Activated CD4-positive, alpha-beta T cell treated with anti-CD3 and anti-CD28 coated beads, Interleukin-2, amount 10 ng/mL, durations not matched to agents 7 days and 5 days (primary cell): ENCODE measurements around the gene IL17RC. TPM values are rescaled to one million over a fixed set of nuclear protein-coding genes. Genes with fewer than 3 reads are reported as not detected.
"Not testable (repeated sequence)": the region's sequence is repeated elsewhere in the genome, so short reads cannot be mapped to it uniquely, and the experiment has no call there.

Experiments used
- CTCF ChIA-PET: fragments of 350-600 bp; sonication (Branson Sonifier 250); formaldehyde crosslinking; loops from one replicate; lab custom pipeline; 2021; ENCODE audit warnings: antibody characterized with exemption; lab: Charles Lee
- POLR2A ChIA-PET: fragments of 350-600 bp; sonication (Branson Sonifier 250); formaldehyde crosslinking; loops from one replicate; lab custom pipeline; 2021; ENCODE audit warnings: antibody characterized with exemption; lab: Charles Lee
- DNase-seq: peaks from one replicate; pipeline ENCODE4 v3.0.0-alpha.2; 2020
- H3K27ac Mint-ChIP-seq: one replicate; pipeline ENCODE4 v1.8.0; 2021; ENCODE audit warnings: mild to moderate bottlenecking, moderate library complexity, mixed read lengths
- H3K27me3 Mint-ChIP-seq: one replicate; pipeline ENCODE4 v1.8.0; 2021; ENCODE audit warnings: mixed read lengths
- H3K36me3 Mint-ChIP-seq: one replicate; pipeline ENCODE4 v1.8.0; 2021; ENCODE audit warnings: low read depth, mixed read lengths
- H3K4me1 Mint-ChIP-seq: one replicate; pipeline ENCODE4 v1.8.0; 2021; ENCODE audit warnings: mixed read lengths
- H3K4me3 Mint-ChIP-seq: one replicate; pipeline ENCODE4 v1.8.0; 2021; ENCODE audit warnings: mild to moderate bottlenecking, moderate library complexity, mixed read lengths
- H3K9me3 Mint-ChIP-seq: one replicate; pipeline ENCODE4 v1.8.0; 2021; ENCODE audit warnings: mixed read lengths
- total RNA-seq, 2 experiments: library from RNA; stranded (reverse); gene quantifications; one replicate each; pipeline ENCODE4 v1.2.3, GENCODE V29; 2021

IL17RC gene, protein sequence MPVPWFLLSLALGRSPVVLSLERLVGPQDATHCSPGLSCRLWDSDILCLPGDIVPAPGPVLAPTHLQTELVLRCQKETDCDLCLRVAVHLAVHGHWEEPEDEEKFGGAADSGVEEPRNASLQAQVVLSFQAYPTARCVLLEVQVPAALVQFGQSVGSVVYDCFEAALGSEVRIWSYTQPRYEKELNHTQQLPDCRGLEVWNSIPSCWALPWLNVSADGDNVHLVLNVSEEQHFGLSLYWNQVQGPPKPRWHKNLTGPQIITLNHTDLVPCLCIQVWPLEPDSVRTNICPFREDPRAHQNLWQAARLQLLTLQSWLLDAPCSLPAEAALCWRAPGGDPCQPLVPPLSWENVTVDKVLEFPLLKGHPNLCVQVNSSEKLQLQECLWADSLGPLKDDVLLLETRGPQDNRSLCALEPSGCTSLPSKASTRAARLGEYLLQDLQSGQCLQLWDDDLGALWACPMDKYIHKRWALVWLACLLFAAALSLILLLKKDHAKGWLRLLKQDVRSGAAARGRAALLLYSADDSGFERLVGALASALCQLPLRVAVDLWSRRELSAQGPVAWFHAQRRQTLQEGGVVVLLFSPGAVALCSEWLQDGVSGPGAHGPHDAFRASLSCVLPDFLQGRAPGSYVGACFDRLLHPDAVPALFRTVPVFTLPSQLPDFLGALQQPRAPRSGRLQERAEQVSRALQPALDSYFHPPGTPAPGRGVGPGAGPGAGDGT
- under 1 TPM; 0.32 to 0.52 TPM for total RNA-seq

DNA sequence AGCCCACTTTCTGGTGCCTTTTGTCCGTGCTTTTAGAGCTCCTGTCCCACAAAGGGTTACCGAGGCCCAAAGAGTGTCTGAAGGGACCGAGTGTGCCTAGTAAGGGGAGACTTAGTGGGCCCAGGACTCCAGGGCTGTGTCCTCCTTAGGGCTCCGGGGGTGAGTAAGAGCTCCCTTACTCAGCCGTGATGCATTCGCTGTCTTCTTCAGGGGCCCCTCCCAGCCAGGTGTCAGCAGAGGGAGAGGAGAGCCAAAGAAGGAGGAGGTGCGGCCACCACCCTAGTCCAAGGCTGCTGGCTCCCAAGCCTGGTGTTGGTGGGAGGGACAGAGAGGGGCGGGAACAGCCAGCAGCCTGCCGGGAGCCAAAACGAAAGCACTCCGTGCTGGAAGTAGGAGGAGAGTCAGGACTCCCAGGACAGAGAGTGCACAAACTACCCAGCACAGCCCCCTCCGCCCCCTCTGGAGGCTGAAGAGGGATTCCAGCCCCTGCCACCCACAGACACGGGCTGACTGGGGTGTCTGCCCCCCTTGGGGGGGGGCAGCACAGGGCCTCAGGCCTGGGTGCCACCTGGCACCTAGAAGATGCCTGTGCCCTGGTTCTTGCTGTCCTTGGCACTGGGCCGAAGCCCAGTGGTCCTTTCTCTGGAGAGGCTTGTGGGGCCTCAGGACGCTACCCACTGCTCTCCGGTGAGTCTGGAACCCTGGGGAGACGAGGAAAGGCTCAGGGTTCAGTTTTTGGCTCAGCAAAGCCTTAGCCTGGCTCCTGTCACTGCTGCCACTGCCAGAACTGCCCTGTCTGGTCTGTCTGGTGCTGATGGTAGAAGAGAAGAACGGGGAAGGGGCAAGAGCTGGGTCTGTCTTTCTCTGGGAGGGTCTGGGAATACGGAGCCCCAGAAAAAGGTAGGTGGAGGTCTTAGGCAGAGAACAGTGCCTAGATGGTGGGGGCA is at the start of gene IL17RC:
IL17RC (plus strand) TSS at position 365 of the 947 bp plus-strand sequence; CDS start at position 583, 218 bp downstream.
- Mint-ChIP-seq H3K4me1 (peaks cover 16% of the 10 kb centered on the region), H3K27ac (peak within 1 kb of the TSS; percentile 74), H3K27me3 (peaks cover 6% of the 10 kb centered on the region), H3K4me3 (peak within 1 kb of the TSS; percentile 64), H3K9me3 (no peaks in the 10 kb centered on the region), H3K36me3 (no peaks in the 10 kb centered on the region)
- ChIA-PET POLR2A (no interaction called here), CTCF (interaction anchor here (1.0 to 3.7 kb wide), 4 partner anchors 9 to 109 kb away, joined by 3 to 20 read pairs (median 11); partner anchors contain the start of genes CRELD1 and IL17RE)
- DNase-seq = peak; percentile 25

DNA sequence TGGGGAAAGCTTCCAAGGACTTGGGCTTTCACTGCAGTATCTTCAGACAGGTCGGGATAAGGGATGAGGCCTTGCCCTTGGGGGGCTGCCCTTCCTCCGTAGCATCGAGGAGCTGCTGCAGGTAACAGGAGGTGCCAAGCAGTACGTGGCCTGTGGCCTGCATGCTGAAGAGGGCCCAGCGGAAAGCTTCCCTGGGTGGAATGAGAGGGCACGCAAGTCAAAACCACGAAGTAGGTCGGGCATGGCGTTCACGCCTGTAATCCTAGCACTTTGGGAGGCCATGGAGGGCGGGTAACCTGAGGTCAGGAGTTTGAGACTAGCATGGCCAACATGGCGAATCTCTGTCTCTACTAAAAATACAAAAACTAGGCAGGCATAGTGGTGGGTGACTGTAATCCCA is 49.8 kb upstream of the IL17RC start:
- CTCF ChIA-PET = interaction anchor here (1.0 kb wide), 2 partner anchors 12 to 24 kb away, joined by 3 read pairs; no protein-coding TSS in a partner anchor
- peaks cover 3% of the 10 kb centered on the region for H3K27me3 Mint-ChIP-seq
- no peaks in the 10 kb centered on the region for H3K36me3 Mint-ChIP-seq
- no peak overlapping the region for H3K4me3 Mint-ChIP-seq
- H3K4me1 Mint-ChIP-seq = peaks cover 3% of the 10 kb centered on the region
- no peak overlapping the region for H3K27ac Mint-ChIP-seq
- no peaks in the 10 kb centered on the region for H3K9me3 Mint-ChIP-seq
- no peak for DNase-seq
- POLR2A ChIA-PET = interaction anchor here (0.6 kb wide), 1 partner anchor 30 kb away, joined by 3 read pairs; no protein-coding TSS in a partner anchor

DNA sequence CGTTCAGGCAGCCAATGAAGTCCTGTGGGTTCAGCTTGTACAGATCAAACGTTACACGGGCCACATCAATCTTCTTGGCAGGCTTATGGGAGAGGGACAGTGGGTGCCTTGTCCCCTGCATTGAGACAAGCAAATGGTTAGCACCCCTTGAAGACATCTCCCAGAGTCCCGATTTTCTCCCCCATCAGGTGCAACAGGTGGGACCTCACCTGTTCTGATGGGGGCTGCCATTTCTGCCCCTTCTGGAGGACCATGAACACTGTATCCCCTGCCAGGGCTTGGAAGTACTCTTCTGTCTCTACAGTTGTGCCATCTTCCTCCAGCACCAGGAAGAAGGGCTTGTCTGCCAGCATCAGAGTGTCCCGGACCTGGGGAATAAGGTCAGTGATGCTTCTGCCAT is 46.9 kb upstream of the IL17RC start:
- Mint-ChIP-seq H3K36me3 (no peaks in the 10 kb centered on the region), H3K9me3 (no peaks in the 10 kb centered on the region), H3K27me3 (no peaks in the 10 kb centered on the region), H3K4me3 (no peak overlapping the region), H3K4me1 (no peaks in the 10 kb centered on the region), H3K27ac (no peak overlapping the region)
- CTCF ChIA-PET = interaction anchor here (0.5 to 1.2 kb wide), 3 partner anchors 10 to 114 kb away, joined by 3 to 5 read pairs (median 4); partner anchors contain the start of genes CIDEC and JAGN1
- POLR2A ChIA-PET = no interaction called here
- DNase-seq = no peak

DNA sequence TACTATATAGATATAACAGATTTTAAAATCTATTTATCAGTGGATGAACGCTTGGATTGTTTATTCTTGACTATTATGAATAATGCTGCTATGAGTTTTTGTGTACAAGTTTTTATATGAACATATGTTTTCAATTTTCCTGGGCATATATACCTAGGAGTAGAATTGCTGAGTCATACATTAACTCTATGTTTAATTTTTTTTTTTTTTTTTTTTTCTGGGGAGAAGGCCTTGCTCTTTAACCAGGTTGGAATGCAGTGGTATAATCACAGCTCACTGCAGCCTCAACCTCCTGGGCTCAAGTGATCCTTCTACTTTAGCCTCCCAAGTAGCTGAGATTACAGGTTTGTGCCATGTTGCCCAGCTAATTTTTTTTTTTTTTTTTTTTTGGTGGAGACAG is 45.9 kb upstream of the IL17RC start:
- Mint-ChIP-seq H3K4me1 (no peaks in the 10 kb centered on the region), H3K27me3 (no peaks in the 10 kb centered on the region), H3K9me3 (no peaks in the 10 kb centered on the region), H3K4me3 (no peak overlapping the region), H3K27ac (no peak overlapping the region), H3K36me3 (no peaks in the 10 kb centered on the region)
- CTCF ChIA-PET = interaction anchor here (1.0 to 1.2 kb wide), 3 partner anchors 9 to 20 kb away, joined by 3 to 4 read pairs (median 3); partner anchors contain the start of genes CIDEC and JAGN1
- POLR2A ChIA-PET = interaction anchor here (0.5 kb wide), 1 partner anchor 260 kb away, joined by 3 read pairs; no protein-coding TSS in a partner anchor
- no peak for DNase-seq

DNA sequence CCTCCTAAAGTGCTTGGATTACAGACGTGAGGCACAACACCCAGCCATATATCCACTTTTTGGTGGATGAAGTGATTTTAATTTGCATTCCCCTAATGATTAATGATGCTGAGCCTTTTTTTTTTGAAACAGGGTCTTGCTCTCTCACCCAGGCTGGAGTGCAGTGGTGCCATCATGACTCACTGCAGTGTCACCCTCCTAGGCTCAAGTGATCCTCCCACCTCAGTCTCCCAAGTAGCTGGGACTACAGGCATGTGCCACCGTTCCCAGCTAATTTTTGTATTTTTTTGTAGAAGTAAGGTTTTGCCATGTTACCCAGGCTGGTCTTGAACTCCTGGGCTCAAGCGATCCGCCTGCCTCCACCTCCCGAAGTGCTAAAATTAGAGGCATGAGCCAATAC is 44.8 kb upstream of the IL17RC start:
- CTCF ChIA-PET, H3K27me3 Mint-ChIP-seq, H3K4me3 Mint-ChIP-seq, H3K9me3 Mint-ChIP-seq, POLR2A ChIA-PET, H3K27ac Mint-ChIP-seq, DNase-seq, H3K36me3 Mint-ChIP-seq, H3K4me1 Mint-ChIP-seq: not testable (repeated sequence)

DNA sequence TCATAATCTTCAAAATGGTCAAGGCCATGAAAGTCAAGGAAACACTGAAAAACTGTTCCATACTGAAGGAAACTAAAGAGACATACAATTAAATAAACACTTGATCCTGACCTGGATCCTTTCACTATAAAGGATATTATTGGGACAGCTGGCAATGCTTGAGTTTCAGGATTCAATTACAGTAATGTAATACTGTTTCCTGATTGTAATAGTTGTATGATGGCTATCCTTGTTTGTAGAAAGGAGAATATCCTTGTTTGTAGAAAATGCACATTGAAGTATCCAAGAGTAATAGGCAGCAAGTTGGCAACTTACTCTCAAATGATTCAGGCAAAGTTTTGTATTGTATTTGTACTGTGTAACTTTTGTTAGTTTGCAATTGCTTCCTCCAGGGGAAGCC is 41.5 kb upstream of the IL17RC start:
- ChIA-PET POLR2A (no interaction called here), CTCF (interaction anchor here (1.2 kb wide), 1 partner anchor 27 kb away, joined by 3 read pairs; the partner anchor contains the start of gene IL17RE)
- H3K36me3 Mint-ChIP-seq = no peaks in the 10 kb centered on the region
- H3K27me3 Mint-ChIP-seq = peaks cover 4% of the 10 kb centered on the region
- no peak for DNase-seq
- no peak overlapping the region for H3K27ac Mint-ChIP-seq
- H3K4me1 Mint-ChIP-seq = no peaks in the 10 kb centered on the region
- no peaks in the 10 kb centered on the region for H3K9me3 Mint-ChIP-seq
- no peak overlapping the region for H3K4me3 Mint-ChIP-seq

DNA sequence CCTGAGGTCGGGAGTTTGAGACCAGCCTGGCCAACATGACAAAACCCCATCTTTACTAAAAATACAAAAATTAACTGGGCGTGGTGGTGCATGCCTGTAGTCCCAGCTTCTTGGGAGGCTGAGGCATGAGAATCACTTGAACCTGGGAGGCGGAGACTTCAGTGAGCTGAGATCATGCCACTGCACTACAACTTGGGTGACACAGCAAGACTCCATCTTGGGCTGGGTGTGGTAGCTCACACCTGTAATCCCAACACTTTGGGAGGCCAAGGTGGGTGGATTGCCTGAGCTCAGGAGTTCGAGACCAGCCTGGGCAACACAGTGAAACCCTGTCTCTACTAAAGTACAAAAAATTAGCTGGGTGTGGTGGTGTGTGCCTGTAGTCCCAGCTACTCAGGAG is 40.6 kb upstream of the IL17RC start:
- H3K27me3 Mint-ChIP-seq, H3K27ac Mint-ChIP-seq, H3K9me3 Mint-ChIP-seq, H3K4me1 Mint-ChIP-seq, DNase-seq, H3K4me3 Mint-ChIP-seq, POLR2A ChIA-PET, CTCF ChIA-PET, H3K36me3 Mint-ChIP-seq: not testable (repeated sequence)

DNA sequence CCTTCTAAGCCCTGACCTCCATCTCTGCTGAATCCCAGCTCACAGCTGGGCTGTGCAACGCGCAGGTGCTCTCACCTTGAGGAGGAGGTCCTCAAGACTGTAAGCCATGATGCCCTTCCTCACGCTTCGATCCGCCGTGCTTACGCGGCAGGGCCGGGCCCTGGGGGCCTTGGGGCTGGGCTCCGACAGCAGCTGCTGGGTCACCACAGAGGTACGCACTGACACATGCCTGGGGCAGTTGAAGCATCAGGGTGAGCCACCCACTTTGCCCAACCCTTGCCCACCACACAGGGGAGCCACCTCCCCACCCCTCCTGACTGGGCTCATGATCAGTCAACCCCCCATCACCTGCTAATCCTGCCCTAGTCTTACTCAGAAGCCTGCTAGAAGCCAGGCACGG is 39.9 kb upstream of the IL17RC start:
- Mint-ChIP-seq H3K27me3 (peaks cover 4% of the 10 kb centered on the region), H3K36me3 (no peaks in the 10 kb centered on the region), H3K4me3 (no peak overlapping the region), H3K4me1 (no peaks in the 10 kb centered on the region), H3K27ac (no peak overlapping the region), H3K9me3 (no peaks in the 10 kb centered on the region)
- CTCF ChIA-PET = no interaction called here
- POLR2A ChIA-PET = no interaction called here
- DNase-seq = no peak

DNA sequence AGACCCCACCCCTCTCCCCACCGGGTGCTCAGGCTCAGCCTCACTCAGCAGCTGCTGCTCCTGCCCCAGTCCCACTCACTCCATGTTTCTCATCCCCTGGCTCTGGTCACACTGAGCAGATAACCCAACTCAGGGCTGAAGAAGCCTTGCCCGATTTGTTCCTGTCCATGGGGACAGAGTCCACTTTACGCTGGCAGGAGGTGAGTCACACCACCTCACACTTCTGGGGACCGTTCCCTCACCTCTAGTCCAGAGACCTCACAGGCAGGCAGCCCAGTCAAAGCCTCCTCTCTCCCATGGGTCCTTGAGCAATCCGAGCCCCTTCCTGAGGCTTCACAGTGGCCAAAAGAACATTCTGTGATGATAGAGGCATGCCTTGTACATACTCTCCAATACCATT is 38.2 kb upstream of the IL17RC start:
- H3K36me3 Mint-ChIP-seq = no peaks in the 10 kb centered on the region
- no peak overlapping the region for H3K27ac Mint-ChIP-seq
- H3K4me1 Mint-ChIP-seq = no peaks in the 10 kb centered on the region
- ChIA-PET POLR2A (no interaction called here), CTCF (interaction anchor here (0.7 to 0.8 kb wide), 2 partner anchors 12 to 23 kb away, joined by 3 read pairs; no protein-coding TSS in a partner anchor)
- H3K27me3 Mint-ChIP-seq = peaks cover 4% of the 10 kb centered on the region
- no peak for DNase-seq
- no peak overlapping the region for H3K4me3 Mint-ChIP-seq
- H3K9me3 Mint-ChIP-seq = no peaks in the 10 kb centered on the region

DNA sequence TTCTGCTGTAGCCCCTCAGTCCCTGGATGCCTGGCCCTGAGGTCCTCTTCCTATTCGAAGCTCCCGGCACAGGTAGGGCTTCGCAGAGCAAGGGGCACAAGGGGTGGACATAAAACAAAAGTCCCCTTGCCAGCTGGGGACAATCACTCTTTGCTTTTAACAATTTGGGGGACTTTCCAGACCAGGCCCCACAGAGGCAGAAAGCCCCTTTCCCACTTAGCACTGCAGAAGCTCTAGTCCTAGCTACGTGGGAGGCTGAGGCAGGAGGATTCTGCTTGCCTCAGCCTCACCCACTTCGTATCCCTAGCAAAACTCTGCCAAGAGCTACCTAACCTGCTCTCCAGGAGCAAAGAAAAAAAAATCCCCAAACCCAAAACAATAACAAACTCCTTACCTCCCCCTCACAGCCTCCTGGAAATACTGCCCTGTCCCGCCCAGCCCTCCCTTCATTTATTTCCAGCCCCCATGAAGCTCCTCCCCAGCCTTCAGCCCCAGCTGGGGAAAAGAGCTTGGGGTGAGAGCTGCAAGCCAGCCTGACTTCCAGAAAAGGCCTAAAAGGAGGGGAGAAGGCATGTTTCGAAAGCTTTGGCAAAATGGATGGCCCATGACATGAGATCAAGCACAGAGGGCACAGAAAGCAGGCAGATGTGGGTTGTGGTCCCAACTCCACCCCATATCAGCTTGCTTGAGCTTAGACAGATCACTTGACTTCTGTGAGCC is 36.9 kb upstream of the IL17RC start, which contains the start of gene CIDEC:
CIDEC (minus strand) TSS at position 424 of the 720 bp plus-strand sequence. CDS start 1,767 bp downstream, outside the sequence.
- DNase-seq = no peak
- Mint-ChIP-seq H3K27me3 (peaks cover 6% of the 10 kb centered on the region), H3K9me3 (no peaks in the 10 kb centered on the region), H3K36me3 (no peaks in the 10 kb centered on the region), H3K4me3 (no peak within 1 kb of the TSS), H3K27ac (no peak within 1 kb of the TSS), H3K4me1 (no peaks in the 10 kb centered on the region)
- ChIA-PET CTCF (interaction anchor here (0.8 kb wide), 1 partner anchor 9 kb away, joined by 3 read pairs; no protein-coding TSS in a partner anchor), POLR2A (interaction anchor here (0.7 kb wide), 1 partner anchor 22 kb away, joined by 3 read pairs; no protein-coding TSS in a partner anchor)

DNA sequence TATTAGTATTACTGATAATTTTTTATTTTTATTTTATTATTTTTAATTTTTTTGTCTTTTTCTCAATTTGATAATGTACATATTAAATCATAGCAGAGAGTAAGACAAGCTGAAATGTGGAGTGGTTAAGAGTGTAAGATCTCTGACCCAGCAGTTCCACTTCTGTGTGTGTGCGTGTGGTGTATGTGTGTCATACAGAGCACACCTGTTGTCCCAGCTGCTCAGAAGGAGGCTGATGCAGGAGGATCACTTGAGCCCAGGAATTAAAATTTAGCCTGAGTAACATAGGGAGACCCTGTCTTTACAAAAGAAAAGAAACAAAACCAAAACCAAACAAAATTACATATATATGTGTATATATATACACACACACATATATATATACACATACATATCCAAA is 35.5 kb upstream of the IL17RC start:
- POLR2A ChIA-PET = no interaction called here
- CTCF ChIA-PET = no interaction called here
- H3K4me1 Mint-ChIP-seq = no peaks in the 10 kb centered on the region

More for the DNA sequence above, 35.5 kb upstream of the IL17RC start:
- Mint-ChIP-seq H3K27me3 (peaks cover 6% of the 10 kb centered on the region), H3K27ac (no peak overlapping the region), H3K36me3 (no peaks in the 10 kb centered on the region), H3K4me3 (no peak overlapping the region), H3K9me3 (no peaks in the 10 kb centered on the region)
- no peak for DNase-seq
